ENCODE measurements around the gene PRDM4.
A peak's percentile ranks its signal among the peaks of the same experiment; 100 is the strongest.
"Not testable (repeated sequence)": the region's sequence is repeated elsewhere in the genome, so short reads cannot be mapped to it uniquely, and the experiment has no call there.

PRDM4 gene

DNA sequence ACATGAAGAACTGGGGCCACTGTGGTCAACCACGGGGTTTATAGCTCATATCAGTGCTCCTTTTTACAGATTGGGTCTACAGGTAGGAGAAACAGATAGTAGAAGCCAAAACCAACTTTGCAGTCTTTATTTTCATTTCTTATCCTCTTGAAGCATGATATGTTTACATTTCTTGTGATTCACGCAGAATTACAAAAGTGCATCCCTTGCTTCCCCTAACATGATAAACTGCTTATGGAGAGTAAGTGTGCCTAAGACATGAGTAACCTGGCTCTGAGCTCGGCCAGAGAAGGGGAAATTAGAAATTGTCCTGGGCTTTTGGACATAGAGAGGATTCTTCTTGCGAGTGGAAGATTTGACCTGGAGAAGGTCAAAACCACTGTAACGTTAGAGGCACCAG lies 56.9 kb downstream of the PRDM4 start:
- no peaks in the 10 kb centered on the region for H3K27me3 ChIP-seq (ENCODE audit: insufficient read depth, low read length)
- H3K9me3 ChIP-seq (ENCODE audit: low read length): peaks cover 11% of the 10 kb centered on the region
- H2AFZ ChIP-seq (ENCODE audit: low read depth, low read length): no peak overlapping the region
- no peak overlapping the region for H3K4me3 ChIP-seq (ENCODE audit: low read length)
- peaks cover 78% of the 10 kb centered on the region for H3K36me3 ChIP-seq (ENCODE audit: insufficient read depth, low read length)
- H3K4me1 ChIP-seq (ENCODE audit: insufficient read depth, low read length): no peaks in the 10 kb centered on the region

DNA sequence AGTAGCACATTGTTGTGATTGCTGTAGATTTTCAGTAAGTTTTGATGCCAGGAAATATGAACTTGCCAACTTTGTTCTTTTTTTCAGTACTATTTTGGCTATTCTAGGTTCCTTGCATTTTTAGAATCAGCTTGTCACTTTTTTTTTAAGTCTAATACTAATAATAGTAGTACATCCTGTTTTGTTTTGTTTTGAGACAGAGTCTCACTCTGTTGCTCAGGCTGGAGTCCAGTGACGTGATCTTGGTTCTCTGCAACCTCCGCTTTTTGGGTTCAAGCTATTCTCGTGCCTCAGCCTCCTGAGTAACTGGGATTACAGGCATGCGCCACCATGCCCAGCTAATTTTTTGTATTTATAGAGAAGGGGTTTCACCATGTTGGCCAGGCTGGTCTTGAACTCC lies 58.8 kb downstream of the PRDM4 start:
- H3K4me3 ChIP-seq (ENCODE audit: low read length): no peak overlapping the region
- H3K36me3 ChIP-seq (ENCODE audit: insufficient read depth, low read length): peaks cover 82% of the 10 kb centered on the region
- H2AFZ ChIP-seq (ENCODE audit: low read depth, low read length): no peak overlapping the region
- H3K4me1 ChIP-seq (ENCODE audit: insufficient read depth, low read length): no peaks in the 10 kb centered on the region
- no peaks in the 10 kb centered on the region for H3K27me3 ChIP-seq (ENCODE audit: insufficient read depth, low read length)
- peaks cover 11% of the 10 kb centered on the region for H3K9me3 ChIP-seq (ENCODE audit: low read length)

DNA sequence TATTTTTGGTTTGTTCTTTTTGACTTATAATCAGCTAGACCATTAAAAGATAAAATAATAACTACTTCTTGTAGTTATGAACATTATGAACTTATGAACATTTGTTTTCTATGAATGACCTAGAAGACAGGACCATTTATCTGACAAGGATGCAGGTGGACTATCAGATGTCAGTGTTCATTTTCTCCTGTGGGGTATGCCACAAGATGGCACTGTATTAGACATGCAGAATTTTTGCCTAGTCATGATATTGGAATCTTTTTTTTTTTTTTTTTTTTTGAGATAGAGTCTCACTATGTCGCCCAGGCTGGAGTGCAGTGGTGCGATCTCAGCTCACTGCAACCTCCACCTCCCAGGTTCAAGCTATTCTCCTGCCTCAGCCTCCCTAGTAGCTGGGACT lies 65.2 kb downstream of the PRDM4 start:
- not testable (repeated sequence) for H3K4me1 ChIP-seq (ENCODE audit: insufficient read depth, low read length); H3K27me3 ChIP-seq (ENCODE audit: insufficient read depth, low read length); H3K4me3 ChIP-seq (ENCODE audit: low read length); H2AFZ ChIP-seq (ENCODE audit: low read depth, low read length); H3K9me3 ChIP-seq (ENCODE audit: low read length)
- peaks cover 82% of the 10 kb centered on the region for H3K36me3 ChIP-seq (ENCODE audit: insufficient read depth, low read length)

GRCh38 chr12:107685360-107686248 lies 75.3 kb downstream of the PRDM4 start, which contains the start of gene PWP1:
PWP1 (plus strand) TSS chr12:107685799; CDS start chr12:107685900, 101 bp downstream.
- Histone ChIP-seq H3K4me1 (ENCODE audit: insufficient read depth, low read length) (peaks cover 11% of the 10 kb centered on the region), H3K36me3 (ENCODE audit: insufficient read depth, low read length) (peaks cover 23% of the 10 kb centered on the region), H2AFZ (ENCODE audit: low read depth, low read length) (peak within 1 kb of the TSS; percentile 73), H3K4me3 (ENCODE audit: low read length) (peak within 1 kb of the TSS; percentile 83), H3K27me3 (ENCODE audit: insufficient read depth, low read length) (no peaks in the 10 kb centered on the region), H3K9me3 (ENCODE audit: low read length) (no peaks in the 10 kb centered on the region)

GRCh38 chr12:107684990-107685359 lies 76.0 kb downstream of the PRDM4 start:
- Histone ChIP-seq H3K27me3 (ENCODE audit: insufficient read depth, low read length) (peaks cover 2% of the 10 kb centered on the region), H3K9me3 (ENCODE audit: low read length) (no peaks in the 10 kb centered on the region), H2AFZ (ENCODE audit: low read depth, low read length) (peak overlapping the region; percentile 73), H3K4me1 (ENCODE audit: insufficient read depth, low read length) (peaks cover 11% of the 10 kb centered on the region), H3K36me3 (ENCODE audit: insufficient read depth, low read length) (peaks cover 16% of the 10 kb centered on the region), H3K4me3 (ENCODE audit: low read length) (peak overlapping the region; percentile 83)

DNA sequence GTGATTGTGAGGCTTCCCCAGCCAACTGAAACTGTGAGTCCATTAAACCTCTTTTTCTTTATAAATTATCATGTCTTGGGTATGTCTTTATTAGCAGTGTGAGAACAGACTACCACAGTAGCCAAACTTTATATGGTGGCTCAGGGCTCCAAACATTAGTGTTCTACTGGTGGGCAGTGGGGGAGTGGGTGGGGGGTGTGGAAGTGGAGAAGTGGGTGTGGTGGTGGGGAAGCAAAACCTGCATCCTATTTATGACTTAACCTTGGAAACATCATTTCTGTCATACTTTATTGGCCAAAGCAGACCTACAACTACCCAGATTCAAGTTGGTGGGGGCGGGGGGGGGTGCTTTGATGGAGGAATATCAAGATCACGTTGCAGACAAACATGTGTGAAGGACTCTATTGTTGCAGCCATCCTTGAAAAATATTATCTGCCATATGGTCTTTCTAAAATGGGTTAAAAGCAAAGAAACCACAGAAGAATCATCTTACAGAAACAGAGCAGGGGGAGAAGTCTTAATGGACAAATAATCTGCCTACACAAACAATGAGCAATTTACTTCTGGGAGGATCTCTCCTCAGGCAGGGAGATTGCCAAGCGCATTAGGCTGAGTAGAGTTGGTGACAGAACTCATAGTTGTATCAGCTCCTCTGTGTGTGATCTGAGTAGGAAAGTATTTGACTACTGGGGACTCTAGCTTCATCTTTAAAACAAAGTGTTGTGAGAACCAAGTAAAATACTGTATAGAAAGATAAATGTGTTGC lies 76.7 kb downstream of the PRDM4 start:
- H3K27me3 ChIP-seq (ENCODE audit: insufficient read depth, low read length): peaks cover 4% of the 10 kb centered on the region
- H3K9me3 ChIP-seq (ENCODE audit: low read length): no peaks in the 10 kb centered on the region
- peak overlapping the region; percentile 83 for H3K4me3 ChIP-seq (ENCODE audit: low read length)
- H3K4me1 ChIP-seq (ENCODE audit: insufficient read depth, low read length): peaks cover 11% of the 10 kb centered on the region
- peaks cover 11% of the 10 kb centered on the region for H3K36me3 ChIP-seq (ENCODE audit: insufficient read depth, low read length)
- H2AFZ ChIP-seq (ENCODE audit: low read depth, low read length): peak overlapping the region; percentile 73

Measured in neuron (in vitro differentiated cells).